Tibial nerve (tissue), 4 donors: Measurements from ENCODE around the gene ADAM10.

Experiments
- EP300 ChIP-seq, 2 donors: sonication (generic); formaldehyde crosslinking; IDR thresholded peaks; one replicate each; pipeline ENCODE4 v1.6.1; 2017; ENCODE audit warnings: antibody characterized with exemption in 2 of 2, mild to moderate bottlenecking in 1 of 2
- POLR2A ChIP-seq, 2 donors: fragments of 450-650 bp; IDR thresholded peaks; one replicate each; pipeline ENCODE4 v1.6.1; 2017; ENCODE audit warnings: antibody characterized with exemption in 2 of 2, mild to moderate bottlenecking in 2 of 2, moderate library complexity in 2 of 2
- TF ChIP-seq, protein P1 (sequence below), 5 experiments: fragments of 200-600 bp in 3 of 5; fragments of 450-650 bp in 2 of 5; sonication (generic) in 3 of 5; IDR thresholded peaks; one replicate each; pipeline ENCODE4 v1.5.1; 2016 to 2019; ENCODE audit warnings: antibody characterized with exemption in 5 of 5, mild to moderate bottlenecking in 3 of 5, moderate library complexity in 2 of 5

GRCh38 chr15:58548308-58549012 lies 201.0 kb downstream of the ADAM10 start:
- TF ChIP-seq, protein P1, sequence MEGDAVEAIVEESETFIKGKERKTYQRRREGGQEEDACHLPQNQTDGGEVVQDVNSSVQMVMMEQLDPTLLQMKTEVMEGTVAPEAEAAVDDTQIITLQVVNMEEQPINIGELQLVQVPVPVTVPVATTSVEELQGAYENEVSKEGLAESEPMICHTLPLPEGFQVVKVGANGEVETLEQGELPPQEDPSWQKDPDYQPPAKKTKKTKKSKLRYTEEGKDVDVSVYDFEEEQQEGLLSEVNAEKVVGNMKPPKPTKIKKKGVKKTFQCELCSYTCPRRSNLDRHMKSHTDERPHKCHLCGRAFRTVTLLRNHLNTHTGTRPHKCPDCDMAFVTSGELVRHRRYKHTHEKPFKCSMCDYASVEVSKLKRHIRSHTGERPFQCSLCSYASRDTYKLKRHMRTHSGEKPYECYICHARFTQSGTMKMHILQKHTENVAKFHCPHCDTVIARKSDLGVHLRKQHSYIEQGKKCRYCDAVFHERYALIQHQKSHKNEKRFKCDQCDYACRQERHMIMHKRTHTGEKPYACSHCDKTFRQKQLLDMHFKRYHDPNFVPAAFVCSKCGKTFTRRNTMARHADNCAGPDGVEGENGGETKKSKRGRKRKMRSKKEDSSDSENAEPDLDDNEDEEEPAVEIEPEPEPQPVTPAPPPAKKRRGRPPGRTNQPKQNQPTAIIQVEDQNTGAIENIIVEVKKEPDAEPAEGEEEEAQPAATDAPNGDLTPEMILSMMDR (IDR thresholded peaks at IDR 0.05) = no peak
- no peak for TF ChIP-seq POLR2A (IDR thresholded peaks at IDR 0.05)
- TF ChIP-seq EP300 (IDR thresholded peaks at IDR 0.05) = no peak
